ENCODE results near the gene FBXL13.
"Not testable (repeated sequence)": the region's sequence is repeated elsewhere in the genome, so short reads cannot be mapped to it uniquely, and the experiment has no call there.

Gene FBXL13

GRCh38 chr7:102979670-102980069, 94.9 kb downstream of the FBXL13 start:
- no peak for DNase-seq

- DNase-seq = no peak
These were observed 96.3 kb downstream of the FBXL13 start for GRCh38 chr7:102978284-102978683.

- not testable (repeated sequence) for DNase-seq
These were observed 97.0 kb downstream of the FBXL13 start for GRCh38 chr7:102977586-102977985.

GRCh38 chr7:102976493-102976892, 98.1 kb downstream of the FBXL13 start:
- DNase-seq = no peak

GRCh38 chr7:102975854-102976253, 98.7 kb downstream of the FBXL13 start:
- no peak for DNase-seq

DNA sequence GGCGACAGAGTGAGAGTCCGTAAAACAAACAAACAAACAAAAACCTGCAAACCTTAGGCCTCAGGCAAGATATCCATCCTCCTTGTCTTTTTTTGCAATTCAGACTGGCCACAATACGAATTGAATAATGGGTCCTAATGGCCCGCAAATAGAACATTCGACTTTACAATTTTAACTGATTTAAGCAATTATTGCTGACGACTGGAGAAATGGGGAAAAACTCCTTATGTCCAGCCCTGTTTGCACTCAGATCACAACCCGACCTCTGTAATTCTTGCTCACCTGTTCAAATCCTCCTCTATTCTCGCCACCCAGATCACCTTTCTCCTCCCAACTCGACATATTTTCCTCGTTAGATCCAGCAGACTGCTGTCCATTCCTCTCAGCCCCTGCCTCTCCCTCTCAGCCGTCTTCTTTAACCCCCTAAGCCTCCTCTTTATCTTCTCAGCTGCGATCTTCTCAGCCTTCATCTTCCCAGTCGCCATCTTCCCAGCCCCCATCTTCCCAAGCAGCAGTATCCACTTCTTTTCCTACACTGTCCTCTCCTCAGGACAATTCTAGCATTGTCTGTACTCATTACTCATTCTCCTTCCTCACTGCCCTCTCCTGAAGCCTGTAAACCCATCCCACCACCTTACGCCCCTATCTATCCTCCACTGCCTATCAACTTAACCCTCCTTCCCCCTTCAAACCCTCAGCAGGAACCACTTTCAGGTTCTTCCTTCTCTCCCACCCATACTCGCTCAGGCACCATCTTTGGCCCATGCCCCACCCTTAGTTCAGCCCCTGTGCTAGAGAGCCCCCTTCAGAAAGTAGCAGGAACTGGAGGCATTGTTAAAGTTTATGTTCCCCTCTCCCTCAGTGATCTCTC, 100.0 kb downstream of the FBXL13 start:
- peak in 1 of 5 experiments; percentile 8 for DNase-seq

DNA sequence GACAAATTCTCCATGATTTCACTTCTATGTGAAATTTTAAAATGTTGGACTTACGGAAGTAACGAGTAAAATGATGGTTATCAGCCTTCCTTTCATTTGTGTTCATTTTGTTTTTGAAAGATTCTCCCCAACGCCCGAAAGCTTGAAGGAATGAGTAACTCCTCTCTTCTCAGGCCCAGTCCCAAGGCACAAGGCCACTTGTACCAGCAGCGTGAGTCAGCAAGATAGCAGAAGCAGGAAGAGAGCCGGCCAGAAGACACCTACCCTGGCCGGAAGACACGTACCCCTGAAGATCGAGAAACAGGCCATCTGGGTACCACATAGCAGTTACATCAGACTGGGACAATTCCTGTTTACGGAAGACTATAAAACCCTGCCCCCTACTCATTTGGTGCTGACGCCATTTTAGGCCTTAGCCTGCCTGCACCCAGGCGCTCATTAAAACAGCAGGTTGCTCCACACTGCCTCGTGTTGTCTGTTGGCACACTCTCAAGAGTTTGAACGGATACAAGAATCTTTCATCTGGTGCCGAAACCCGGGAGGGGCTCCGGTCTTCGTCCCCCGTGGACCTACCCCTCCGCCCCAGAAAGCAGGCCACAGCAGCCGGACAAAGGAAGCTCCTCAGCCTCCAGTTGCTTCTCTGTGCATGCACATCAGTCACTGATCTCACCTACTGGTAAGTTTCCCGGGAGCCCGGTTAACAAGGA, 101.3 kb downstream of the FBXL13 start:
- DNase-seq = no peak

- no peak for DNase-seq
These were observed 106.8 kb downstream of the FBXL13 start for GRCh38 chr7:102967798-102968197.

DNA sequence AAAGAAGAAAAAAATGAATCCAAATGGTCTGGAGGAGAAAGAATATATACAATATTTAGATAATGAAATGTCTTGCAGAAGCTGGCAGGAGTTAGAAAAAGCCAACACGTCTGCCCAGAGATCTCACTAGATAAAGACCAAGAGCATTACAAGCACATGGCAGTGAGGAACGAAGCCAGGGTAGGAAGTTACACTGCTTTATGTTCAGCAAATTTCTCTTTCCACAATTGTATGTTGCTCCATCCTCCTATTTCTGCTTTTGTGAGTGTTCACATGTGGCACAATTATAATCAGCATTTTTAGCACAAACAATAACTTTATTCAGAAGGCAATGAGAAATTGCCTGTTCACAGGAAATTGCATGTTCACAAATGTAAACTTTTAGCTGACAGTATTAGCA, 108.1 kb downstream of the FBXL13 start:
- DNase-seq = no peak

- DNase-seq = not testable (repeated sequence)
These were observed 112.6 kb downstream of the FBXL13 start for GRCh38 chr7:102961993-102962392.

DNA sequence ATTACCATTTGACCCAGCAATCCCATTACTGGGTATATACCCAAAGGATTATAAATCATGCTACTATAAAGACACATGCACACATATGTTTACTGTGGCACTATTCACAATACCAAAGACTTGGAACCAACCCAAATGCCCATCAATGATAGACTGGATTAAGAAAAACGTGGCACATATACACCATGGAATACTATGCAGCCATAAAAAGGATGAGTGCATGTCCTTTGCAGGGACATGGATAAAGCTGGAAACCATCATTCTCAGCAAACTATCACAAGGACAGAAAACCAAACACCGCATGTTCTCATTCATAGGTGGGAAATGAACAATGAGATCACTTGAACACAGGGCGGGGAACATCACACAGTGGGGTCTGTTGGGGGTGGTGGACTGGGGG, 116.6 kb downstream of the FBXL13 start:
- DNase-seq = not testable (repeated sequence)

GRCh38 chr7:102954359-102954758, 120.2 kb downstream of the FBXL13 start:
- not testable (repeated sequence) for DNase-seq

- no peak for DNase-seq
These were observed 121.2 kb downstream of the FBXL13 start for GRCh38 chr7:102953406-102953805.

- DNase-seq = no peak
These were observed 122.8 kb downstream of the FBXL13 start for GRCh38 chr7:102951839-102952238.

- DNase-seq = no peak
These were observed 130.4 kb downstream of the FBXL13 start for GRCh38 chr7:102944241-102944640.

DNA sequence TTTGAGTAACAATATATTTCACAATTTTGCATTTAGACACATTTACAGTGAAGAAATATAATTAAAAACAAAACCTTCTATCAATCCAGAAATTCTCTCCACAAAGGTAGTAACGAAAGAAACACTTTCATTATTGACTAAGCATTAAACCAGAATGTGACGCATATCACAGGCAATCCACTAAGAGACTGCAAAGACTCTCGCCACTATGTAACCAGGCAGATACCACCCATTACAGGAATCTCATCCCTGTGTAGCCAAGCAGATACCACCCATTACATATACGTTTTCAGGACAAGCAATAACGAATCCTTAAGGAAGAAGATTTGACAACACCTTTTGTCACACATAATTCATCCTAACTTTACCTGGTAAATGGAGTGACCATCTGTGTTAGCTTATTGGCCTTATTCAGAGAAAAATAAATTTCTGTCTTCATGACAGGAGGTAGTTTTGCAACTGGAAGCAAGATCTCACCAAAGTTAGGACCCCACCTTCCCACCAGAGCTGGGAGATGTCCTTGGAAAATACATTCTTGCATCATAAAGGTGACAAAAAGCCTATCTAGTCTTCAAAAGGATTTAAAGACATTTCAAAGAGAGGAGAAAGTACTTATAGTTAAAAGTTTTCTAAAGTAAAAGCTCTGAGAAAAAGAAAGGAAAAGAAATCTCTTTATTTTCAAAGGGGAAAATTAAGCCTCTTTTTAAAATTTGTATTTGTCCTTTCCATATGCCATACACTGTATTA, 131.0 kb downstream of the FBXL13 start:
- peak in 1 of 5 experiments; percentile 7 for DNase-seq

GRCh38 chr7:102942868-102943267, 131.7 kb downstream of the FBXL13 start:
- no peak for DNase-seq

- no peak for DNase-seq
These were observed 132.3 kb downstream of the FBXL13 start for GRCh38 chr7:102942181-102942866.

DNA sequence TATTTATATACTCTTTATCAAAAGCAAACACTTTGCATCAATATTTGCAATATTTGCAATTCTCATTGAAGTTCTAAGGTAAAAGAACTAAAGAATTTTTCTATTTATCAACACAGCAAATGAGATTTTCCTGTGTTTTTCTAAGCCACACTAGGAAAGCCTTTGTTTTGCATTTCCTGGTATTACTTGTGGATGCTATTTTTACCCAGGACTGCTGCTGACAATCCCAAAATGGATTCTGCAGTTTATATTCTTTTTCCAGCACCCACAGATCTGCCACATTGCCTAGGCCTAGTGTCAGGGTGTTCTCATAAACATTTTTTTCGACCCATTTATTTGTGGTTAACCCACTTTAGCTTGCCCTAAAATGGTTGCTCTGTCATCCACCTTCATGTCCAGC, 135.9 kb downstream of the FBXL13 start:
- DNase-seq = no peak

GRCh38 chr7:102935450-102936115, 139.0 kb downstream of the FBXL13 start:
- no peak for DNase-seq

DNA sequence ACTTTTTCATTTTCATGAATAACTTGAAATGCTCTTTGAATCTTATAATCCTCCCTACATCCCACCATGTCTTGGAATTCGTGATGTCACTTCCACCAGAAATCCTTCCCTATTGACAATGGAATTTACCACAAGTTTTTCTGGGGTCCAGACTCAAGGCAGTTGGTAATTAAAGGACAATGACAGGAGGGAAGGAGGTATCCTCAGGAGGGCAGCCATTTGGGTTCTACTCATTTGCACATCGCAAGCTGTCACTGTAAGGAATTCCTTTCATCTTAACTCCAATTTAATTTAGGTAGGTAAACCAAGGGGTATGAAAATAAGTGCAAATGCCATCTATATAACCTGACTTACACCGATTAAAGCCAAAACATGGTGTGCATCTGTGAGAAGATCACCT, 139.9 kb downstream of the FBXL13 start:
- no peak for DNase-seq

- DNase-seq = no peak
These were observed 140.4 kb downstream of the FBXL13 start for GRCh38 chr7:102934239-102934638.
